CD4-positive, alpha-beta T cell treated with Interleukin-15 for 1 hour (primary cell): Measurements from ENCODE around the gene DCAF4L1.

ENCODE experiments used
- DNase-seq: peaks from one replicate; pipeline ENCODE4 v3.0.0-alpha.2; 2020

DCAF4L1 gene, protein sequence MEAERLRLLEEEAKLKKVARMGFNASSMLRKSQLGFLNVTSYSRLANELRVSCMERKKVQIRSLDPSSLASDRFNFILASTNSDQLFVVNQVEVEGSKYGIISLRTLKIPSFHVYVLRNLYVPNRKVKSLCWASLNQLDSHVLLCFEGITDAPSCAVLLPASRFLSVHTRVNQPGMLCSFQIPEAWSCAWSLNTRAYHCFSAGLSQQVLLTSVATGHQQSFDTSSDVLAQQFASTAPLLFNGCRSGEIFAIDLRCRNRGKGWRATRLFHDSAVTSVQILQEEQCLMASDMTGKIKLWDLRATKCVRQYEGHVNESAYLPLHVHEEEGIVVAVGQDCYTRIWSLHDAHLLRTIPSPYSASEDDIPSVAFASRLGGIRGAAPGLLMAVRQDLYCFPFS

DNA sequence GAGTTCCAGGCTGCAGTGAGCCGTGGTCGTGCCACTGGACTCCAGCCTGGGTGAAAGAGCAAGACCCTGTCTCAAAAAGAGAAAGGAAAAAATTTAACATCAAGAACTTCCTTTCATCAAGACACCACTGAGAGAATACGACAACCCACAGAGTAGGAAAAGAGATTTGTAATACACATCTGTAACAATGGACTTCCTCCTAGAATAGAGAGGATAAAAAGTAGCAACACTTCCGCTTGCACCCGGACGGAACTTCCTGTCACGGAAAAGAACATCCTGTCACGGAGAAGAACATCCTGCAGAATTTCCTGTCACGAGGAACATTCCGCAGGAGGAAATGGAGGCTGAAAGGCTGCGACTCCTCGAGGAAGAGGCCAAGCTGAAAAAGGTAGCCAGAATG lies at the start of gene DCAF4L1:
Gene DCAF4L1, plus strand, starts transcription at position 301 of the 400 bp plus-strand sequence. Its CDS starts 37 bp downstream, at position 338.
- DNase-seq: no peak

DNA sequence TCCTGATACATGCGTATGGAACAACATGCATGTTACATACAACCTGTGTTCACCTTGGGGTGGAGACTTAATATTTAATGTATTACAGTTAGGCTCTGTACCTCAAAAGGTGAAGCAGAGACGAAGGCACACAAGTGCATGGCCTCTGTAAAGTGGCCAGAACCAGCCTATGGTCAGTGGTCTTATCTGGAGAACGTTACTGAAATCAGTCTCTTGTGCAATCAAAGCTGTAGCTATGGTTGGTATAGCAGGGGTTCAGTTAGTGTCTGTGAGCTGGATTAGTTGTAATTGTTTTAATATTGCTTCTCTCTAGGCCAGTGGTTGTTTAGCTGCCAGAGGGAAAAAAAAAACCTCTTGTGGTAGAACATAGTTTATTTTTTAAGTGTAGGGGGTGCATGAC lies 48.6 kb upstream of the DCAF4L1 start:
- no peak for DNase-seq

DNA sequence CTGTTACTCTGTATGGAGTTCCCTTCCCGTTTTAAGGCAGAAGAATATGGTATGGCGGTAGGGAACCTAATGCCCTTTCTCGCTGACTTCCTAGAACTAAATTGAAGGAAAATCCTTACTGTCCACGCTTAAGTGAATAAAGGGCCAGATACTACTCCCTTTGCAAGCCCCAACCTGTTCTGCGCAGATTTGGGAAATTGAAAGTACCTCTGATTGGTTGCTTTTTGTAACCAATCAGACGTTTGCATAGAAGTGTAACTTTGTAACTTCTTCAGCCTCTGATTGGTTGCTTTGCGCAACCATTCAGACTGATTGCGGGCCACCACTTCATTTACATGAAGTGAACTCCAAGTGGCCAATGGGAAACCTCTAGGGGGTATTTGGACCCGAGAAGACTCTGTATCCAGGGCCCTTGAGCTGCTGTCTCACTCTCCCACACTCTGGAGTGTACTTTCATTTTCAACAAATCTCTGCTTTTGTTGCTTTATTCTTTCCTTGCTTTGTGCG lies 47.5 kb upstream of the DCAF4L1 start:
- DNase-seq: peak; percentile 52

DNA sequence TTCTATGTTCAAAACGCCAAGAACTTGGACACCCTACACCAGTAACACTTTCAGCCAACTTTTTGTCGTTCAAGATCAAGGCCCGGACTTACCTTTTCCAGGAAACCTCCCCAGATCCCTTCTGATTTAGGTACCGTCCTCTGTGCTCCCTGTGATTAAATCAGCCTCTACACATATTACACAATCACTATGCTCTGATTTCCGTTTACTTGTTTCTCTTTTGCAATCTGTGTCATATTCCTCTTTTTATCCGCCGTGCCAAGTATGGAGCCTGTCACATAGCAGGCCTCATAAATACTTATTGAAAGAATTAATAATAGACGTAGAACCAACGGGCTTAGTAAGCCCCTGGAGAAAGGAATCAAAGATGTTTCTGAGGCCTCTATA lies 47.0 kb upstream of the DCAF4L1 start:
- no peak for DNase-seq

DNA sequence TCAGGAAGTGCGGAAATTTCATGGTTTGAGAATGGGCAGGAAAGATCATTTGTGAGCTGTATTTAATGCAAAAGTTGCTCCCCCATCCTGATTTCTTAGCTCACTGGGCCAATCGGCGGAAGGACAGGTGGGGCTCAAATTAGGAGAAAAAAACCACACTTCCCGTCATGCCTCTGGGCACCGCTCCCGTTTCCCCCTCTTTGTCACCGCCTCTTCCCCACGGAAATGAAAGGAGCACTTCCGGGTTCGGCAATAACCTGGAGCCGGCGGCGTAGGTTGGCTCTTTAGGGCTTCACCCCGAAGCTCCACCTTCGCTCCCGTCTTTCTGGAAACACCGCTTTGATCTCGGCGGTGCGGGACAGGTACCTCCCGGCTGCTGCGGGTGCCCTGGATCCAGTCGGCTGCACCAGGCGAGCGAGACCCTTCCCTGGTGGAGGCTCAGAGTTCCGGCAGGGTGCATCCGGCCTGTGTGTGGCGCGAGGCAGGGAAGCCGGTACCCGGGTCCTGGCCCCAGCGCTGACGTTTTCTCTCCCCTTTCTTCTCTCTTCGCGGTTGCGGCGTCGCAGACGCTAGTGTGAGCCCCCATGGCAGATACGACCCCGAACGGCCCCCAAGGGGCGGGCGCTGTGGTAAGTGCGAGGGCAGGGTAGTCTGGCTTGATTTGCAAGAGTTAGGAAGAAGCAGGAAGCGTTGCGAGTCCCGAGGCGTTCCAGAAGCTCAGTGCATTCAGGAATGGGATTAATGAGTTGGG lies 46.5 kb upstream of the DCAF4L1 start, which contains the start of gene TMEM33:
Gene TMEM33, plus strand, starts transcription at position 529 of the 751 bp plus-strand sequence. Its CDS starts 56 bp downstream, at position 585.
- peak; percentile 80 for DNase-seq

DNA sequence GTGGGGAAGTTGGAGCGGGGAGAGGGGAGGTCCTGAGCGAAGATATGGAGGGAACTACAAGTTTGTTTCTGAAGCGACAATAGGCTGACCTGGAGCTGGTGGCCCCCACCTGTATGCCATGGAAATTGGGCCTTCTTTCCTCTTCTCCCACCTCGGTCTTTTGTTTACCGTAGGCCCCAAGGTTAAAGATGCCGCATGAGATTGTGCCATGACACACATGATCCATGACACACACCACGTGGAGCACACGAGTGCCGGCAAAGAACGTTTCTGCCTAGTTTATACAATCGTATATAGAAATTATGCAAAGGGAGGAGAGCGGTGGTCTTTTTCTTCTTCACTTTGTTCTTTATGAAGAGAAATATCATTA lies 45.9 kb upstream of the DCAF4L1 start:
- no peak for DNase-seq

DNA sequence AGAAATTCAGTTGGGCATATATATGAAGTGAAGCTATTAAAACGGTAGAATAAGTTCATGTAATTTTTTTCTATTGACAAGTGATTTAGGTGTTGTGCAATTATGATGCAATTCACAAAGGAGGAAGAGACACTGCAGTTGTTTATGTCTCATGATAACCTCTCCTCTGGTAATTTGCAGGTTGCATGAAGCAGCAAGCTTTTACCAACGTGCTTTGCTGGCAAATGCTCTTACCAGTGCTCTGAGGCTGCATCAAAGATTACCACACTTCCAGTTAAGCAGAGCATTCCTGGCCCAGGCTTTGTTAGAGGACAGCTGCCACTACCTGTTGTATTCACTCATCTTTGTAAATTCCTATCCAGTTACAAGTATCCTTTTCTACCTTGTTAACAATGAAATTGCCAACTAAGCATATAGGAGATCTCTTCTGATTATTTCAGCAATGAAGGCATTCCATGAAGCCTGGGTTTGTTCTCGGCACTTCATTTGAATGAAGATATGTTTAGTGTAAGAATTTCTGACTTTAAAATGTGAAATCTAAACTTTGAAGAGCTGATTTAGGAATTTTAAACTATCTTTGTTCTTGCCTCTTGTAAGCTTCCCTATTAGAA lies 42.4 kb upstream of the DCAF4L1 start:
- DNase-seq: no peak

DNA sequence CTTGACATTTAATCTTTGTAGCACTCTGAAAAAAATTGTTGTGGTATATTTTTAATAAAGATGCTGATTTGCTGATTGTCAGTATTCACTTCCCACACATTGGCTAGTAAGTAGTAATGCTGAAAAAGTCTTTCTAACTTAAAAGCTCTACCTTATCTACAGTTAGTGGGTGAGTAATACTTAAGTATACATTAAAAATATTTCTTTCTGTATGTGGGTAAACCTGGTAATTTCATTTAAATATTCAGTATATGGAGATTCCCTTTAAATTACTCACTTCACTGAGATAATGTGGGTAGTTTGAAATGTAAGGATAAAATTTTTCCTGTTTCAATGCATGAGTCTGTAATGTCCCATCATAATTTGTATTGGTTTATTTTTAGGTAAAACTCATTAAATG lies 40.7 kb upstream of the DCAF4L1 start:
- no peak for DNase-seq

DNA sequence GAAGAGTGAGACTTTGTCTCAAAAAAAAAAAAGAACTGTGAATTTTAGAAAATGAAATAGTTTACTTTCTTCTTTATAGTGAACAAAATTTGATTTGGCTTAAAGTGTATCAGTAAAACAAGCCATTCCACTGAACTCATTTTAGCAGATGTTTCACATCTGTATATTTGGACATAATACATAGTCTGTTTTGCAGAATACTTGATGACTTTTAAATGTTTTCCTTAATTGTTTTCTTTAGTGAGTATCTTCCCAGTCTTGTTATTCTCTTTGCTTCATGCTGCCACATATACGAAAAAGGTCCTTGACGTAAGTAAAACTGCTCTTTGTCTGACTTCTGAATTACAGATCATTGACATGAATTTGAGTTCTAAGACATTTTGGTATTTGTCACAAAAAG lies 38.0 kb upstream of the DCAF4L1 start:
- DNase-seq: no peak

DNA sequence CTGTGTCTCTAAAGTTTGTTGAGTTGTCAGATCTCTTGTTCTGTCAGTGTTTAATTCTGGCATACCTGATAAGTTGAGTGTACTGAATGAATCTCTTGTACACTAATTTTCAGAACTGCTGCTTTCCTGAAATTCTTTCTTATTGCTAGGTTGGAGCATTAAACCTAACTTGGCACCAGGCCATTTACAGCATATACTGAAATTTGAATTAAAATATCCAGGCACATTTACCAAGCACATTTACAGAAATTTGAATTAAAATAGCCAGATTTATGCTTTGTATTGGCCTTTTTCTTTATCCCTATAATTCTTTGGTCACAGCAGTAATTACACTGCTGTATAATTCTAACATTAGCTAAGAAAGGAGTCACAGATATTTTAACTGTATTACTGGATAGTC lies 37.5 kb upstream of the DCAF4L1 start:
- no peak for DNase-seq

DNA sequence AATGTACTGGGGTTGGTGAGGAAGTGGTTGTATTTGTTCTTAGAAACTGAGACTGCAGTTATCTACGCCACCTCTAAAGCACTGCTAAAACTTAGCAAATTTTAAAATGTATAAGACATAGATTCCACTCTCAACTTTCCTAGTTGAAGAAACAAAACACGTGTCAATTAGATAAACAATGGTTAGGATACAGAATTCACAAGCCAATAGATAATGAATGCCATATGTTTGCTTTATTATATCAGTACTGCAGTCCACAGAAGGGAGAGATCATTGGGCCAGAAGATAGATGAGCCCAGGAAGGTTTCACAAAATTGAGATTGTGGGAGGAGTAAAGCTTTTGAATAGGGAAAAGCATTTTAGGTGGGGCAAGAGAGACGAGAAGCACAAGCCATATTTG lies 32.0 kb upstream of the DCAF4L1 start:
- DNase-seq: no peak

DNA sequence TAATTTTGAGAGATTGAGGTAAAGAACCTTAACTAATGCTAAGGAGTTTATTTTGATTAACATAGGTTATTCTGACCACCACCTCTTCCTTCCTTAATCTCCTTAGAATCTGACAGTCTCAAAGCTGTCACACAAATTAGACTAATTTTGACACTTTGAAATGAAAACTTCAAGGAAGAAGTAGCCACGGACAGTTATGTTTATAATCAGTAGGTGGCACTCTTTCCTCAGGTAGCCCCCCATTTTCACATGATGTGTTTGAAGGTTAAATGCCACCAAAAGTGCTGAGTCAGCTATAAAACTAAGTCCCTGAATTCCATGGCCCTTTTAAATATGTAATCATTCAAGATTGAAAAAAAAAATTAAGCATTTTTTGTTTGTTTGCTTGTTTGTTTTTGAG lies 23.9 kb upstream of the DCAF4L1 start:
- DNase-seq: no peak

DNA sequence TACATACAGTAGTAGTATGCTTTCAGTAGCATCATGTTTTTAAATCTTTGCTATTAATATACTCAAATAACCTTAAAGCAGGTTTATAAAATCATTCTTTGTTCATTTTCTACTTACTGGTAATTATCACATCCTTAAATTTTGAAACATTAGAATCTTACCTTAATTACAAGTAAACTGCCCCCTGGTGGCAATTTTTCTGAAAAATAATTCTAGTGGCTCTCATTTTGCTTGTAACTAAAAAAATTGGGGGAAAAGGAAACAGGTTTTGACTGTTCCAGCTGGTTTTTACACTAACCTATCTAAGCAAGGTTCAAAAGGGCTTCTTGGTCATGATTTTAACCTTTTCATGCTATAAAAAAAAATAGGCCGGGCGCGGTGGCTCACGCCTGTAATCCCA lies 18.5 kb upstream of the DCAF4L1 start:
- DNase-seq: no peak

DNA sequence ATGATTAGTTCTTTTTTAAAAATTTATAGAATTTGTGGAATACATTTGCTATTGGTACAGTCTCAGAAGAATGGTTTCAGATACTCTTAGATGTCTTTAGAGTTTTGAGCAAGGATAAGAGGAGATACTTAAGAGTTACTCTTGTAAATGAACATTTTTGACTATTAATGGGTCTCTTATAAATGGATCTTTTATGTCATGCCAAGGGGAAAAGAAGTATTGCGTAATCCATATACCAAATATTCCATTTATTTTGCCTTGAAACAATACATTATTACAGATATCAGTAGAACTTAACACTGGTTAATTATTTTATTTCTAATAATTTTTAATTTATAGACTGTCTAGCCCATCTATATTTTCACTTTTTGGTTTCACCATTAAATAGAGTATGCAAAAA lies 17.2 kb upstream of the DCAF4L1 start:
- no peak for DNase-seq

DNA sequence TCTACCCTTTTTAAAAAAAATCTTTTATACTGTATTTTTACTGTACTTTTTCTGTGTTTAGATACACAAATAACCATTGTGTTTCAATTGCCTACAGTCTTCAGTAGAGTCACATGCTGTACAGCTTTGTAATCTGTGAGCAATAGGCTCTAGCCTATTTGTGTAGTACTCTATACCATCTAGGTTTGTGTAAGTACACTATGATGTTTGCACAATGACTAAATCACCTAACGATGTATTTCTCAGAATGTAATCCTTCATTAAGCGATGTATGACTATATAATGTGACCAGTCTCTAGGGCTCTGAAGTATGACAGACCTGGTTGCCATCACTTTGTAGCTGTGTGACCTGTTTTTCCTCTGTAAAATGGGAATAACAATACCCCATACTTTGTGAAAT lies 14.2 kb upstream of the DCAF4L1 start:
- DNase-seq: no peak

DNA sequence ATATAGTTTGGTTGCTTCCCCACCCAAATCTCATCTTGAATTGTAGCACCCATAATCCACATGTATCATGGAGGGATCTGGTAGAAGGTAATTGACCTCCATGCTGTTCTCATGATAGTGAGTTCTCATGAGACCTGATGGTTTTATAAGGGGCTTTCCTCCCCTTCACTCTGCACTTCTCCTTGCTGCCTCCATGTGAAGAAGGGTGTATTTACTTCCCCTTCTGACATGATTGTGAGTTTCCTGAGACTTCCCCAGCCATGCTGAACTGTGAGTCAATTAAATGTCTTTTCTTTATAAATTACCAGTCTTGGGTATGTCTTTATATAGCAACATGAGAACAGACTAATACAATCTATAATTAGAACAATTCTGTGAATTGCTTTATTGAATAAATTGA lies 11.9 kb upstream of the DCAF4L1 start:
- no peak for DNase-seq

DNA sequence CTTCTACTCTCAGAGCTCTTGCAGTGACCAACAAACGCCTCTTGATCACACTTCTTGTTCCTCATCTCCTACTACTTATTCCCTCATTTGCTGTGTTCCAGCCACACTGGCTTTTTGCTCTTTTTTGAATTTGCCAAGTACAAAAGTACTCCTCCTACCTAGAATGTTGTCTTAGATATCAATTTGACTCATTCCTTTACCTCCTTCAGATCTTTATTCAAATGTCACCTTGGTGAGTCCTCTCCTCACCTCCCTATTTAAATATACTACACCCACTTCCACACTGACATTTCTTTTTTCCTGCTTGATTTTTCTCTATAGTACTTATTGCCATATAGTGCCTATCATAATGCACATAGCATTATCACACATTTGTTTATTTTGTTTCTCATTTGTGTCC lies 6.2 kb upstream of the DCAF4L1 start:
- no peak for DNase-seq

DNA sequence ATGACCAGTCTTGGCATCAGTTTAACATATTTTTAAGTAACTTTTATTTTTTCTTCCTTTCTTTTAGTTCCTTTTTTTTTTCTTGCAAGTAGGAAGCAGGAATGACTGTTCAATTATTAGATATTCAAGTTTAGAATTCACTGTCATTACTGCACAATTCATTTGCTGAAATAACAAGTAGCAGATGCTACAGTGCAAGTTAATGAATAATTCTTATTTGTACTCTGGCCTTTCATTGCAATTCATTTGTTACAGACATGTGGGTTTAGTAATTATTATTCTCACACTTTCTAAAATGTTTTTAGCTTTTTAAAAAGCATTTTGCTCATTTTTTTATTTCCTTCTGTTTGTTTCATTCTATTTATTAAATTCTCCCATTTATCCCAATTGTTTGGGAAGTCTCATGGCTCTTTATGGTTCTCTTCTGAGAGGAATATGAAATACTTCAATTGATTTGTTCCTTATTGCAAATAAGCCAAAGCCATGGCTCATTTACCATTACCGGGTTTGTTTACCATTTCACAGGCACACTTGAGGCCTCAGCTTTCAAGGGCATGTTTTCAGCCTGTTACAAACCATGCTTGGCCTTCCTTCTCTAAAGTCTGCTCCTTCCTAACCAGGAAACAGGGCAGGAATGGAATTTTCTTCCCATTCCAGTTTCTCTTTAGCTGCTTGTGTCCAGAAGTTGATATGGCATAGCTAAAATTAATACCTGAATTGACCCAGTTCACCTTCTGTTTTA lies 4.6 kb upstream of the DCAF4L1 start:
- no peak for DNase-seq

DNA sequence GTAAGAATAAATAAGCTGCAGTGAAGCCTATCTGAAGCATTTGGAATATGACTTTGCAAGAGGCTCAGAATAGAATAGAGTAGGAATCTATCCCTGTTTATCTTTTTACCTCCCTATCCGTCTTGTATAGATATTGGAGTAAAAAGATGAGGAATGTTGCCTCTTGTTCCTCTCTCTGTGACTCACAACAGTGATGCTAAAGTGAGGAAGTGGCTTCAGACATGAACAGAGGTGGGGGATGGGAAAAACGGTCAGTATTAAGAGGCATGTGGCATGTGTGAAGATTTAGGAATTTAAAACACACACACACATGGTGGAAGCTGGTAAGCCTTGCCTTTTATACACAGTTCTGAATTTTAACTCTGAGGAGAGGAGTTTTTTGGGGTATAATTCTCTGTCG lies 3.8 kb upstream of the DCAF4L1 start:
- DNase-seq: no peak

DNA sequence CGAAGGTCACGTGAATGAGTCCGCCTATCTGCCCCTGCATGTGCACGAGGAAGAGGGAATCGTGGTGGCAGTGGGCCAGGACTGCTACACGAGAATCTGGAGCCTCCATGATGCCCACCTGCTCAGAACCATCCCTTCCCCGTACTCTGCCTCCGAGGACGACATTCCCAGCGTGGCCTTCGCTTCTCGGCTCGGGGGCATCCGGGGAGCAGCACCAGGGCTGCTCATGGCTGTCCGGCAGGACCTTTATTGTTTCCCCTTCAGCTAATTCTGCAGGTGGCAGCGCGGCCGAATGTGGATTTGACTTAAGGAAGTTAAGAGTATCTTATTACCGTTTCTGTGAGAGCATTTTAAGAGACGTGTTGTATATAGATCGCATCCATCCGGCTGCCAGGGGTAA lies 1.2 kb downstream of the DCAF4L1 start:
- no peak for DNase-seq

DNA sequence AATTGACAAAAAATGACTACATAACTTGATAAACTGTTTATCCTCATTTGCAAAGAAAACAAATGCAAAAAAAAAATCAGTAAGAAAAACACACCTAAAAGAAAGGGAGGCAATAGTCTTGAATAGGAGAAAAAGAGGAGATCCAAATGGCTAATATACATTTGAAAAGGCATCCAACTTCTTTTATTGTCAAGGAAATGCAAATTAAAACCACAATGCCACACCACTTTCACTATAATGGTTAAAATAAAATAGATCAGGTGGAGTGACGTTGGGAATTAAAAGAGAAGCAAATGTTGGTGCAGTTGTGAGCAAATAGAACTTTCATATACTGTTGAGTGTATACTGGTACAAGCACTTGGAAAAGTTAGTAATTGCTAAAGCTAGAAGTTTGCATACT lies 3.6 kb downstream of the DCAF4L1 start:
- no peak for DNase-seq

DNA sequence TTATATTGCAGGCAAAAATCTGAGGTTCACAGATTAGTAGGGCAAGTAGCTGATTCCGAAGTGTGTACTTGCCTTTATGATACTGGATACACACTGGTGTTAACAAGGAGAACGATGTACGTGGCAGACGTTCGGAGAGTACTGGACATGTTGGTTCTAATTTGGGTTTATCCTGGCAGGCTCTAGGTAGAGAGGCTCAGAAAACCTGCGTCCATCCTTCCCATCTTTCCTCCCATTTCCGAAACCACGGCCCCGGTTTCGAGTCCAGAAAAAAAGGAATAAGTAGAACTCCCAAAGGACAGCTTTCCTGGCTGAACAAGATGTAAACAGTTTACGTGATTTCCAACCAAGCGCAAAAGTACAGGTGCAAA lies 8.4 kb downstream of the DCAF4L1 start:
- DNase-seq: no peak
